Right renal pelvis (tissue), 4 donors: ENCODE measurements around the gene LRRC58. TPM values are rescaled to one million over a fixed set of nuclear protein-coding genes. Genes with fewer than 3 reads are reported as not detected.

Source experiments
- DNase-seq, 4 donors: peaks; one replicate each; pipeline ENCODE4 v3.0.0-alpha.2; 2013; ENCODE audit warnings: low read depth in 4 of 4, low spot score in 3 of 4, missing footprints in 1 of 4
- polyA plus RNA-seq, 4 donors: library from polyadenylated mRNA; unstranded; fragments of 120-200 nt; gene quantifications; one replicate each; pipeline ENCODE4 v1.2.1, GENCODE V29; 2013; ENCODE audit not compliant: insufficient read length in 4 of 4

The LRRC58 gene
- polyA plus RNA-seq, 4 donors, result 31.2 to 39.0 (median 37.7) TPM

- no peak for DNase-seq
Observed at GRCh38 chr3:120281261-120281660, 67.9 kb downstream of the LRRC58 start.

GRCh38 chr3:120280566-120280965 lies 68.6 kb downstream of the LRRC58 start:
- no peak for DNase-seq

GRCh38 chr3:120280026-120280425 lies 69.1 kb downstream of the LRRC58 start:
- DNase-seq, result no peak

- DNase-seq, result no peak
Observed at GRCh38 chr3:120276767-120277166, 72.4 kb downstream of the LRRC58 start.

GRCh38 chr3:120275618-120276017 lies 73.5 kb downstream of the LRRC58 start:
- no peak for DNase-seq

GRCh38 chr3:120274739-120275167 lies 74.4 kb downstream of the LRRC58 start:
- no peak for DNase-seq

Other genes starting within 250 kb of the LRRC58 start
- gene GPR156, start 64.1 kb downstream of the LRRC58 start, polyA plus RNA-seq, result 1 to 10 TPM; 2.1 to 3.2 (median 3.0) TPM
- gene FSTL1, start 101.6 kb upstream of the LRRC58 start, polyA plus RNA-seq, result 100 to 1,000 TPM; 489 to 594 (median 561) TPM
- gene NDUFB4, start 247.0 kb upstream of the LRRC58 start, polyA plus RNA-seq, result 100 to 1,000 TPM; 194 to 217 (median 211) TPM